GM13976 (cell line): Measurements from ENCODE around the gene CFAP73.

Experiments
- DNase-seq: peaks from one replicate; pipeline ENCODE4 v3.0.0; 2012; ENCODE audit warnings: low spot score
- in situ Hi-C: fragments of 300-500 bp; cut with MboI; formaldehyde crosslinking; loops from one replicate; pipeline ENCODE4 v1.12.0; 2022; ENCODE audit warnings: low sequenced_read_pairs, mixed read lengths, inconsistent platforms; ENCODE audit not compliant: unreplicated experiment
- TF ChIP-seq, protein P1 (sequence below): IDR thresholded peaks from 2 replicates; pipeline ENCODE4 v1.5.1; 2012; ENCODE audit warnings: borderline replicate concordance, mild to moderate bottlenecking; ENCODE audit not compliant: insufficient read depth; ENCODE audit errors: extremely low read depth, missing control alignments, control extremely low read depth

Gene CFAP73

DNA sequence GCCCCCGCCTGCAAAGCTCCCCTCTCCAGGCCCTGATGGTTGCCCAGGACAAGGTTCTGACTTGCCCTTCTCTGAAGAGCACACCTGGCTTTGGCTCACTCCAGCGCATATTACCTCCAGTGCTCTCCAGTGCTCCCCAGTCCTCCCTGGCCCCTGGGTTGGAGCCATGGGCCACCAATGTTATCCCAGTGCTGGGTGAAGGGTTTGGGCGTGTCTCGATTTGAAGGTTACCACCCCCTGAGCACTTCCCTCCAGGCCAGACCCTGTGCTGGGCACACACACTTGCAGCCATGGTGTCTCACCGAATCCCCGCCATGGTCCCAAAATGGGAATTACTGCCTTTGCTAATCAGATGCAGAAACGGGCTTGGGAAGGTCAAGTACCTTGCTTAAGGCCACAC lies 47.1 kb downstream of the CFAP73 start:
- TF ChIP-seq, protein P1, sequence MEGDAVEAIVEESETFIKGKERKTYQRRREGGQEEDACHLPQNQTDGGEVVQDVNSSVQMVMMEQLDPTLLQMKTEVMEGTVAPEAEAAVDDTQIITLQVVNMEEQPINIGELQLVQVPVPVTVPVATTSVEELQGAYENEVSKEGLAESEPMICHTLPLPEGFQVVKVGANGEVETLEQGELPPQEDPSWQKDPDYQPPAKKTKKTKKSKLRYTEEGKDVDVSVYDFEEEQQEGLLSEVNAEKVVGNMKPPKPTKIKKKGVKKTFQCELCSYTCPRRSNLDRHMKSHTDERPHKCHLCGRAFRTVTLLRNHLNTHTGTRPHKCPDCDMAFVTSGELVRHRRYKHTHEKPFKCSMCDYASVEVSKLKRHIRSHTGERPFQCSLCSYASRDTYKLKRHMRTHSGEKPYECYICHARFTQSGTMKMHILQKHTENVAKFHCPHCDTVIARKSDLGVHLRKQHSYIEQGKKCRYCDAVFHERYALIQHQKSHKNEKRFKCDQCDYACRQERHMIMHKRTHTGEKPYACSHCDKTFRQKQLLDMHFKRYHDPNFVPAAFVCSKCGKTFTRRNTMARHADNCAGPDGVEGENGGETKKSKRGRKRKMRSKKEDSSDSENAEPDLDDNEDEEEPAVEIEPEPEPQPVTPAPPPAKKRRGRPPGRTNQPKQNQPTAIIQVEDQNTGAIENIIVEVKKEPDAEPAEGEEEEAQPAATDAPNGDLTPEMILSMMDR = no peak
- in situ Hi-C loops = loop anchor here (10.0 to 25.0 kb wide), 2 partner anchors 228 to 716 kb away; partner anchors contain the start of gene SDSL
- peak; percentile 11 for DNase-seq

DNA sequence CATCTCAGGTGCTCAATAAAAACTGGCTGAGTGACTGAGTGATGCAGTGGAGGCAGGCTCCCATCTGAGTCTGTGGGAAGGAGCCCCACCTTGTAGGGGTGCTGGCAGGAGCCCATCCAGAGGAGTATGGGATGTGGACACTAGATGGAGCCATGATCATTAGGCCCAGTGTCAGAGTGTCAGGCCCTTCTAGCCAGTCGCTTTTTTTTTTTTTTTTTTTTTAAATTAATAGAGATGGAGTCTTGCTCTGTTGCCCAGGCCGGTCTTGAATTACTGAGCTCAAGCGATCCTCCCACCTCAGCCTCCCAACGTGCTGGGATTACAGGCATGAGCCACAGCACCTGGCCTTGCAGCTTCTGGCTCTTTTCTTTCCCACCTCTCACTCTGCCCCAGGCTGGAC lies 47.5 kb downstream of the CFAP73 start:
- TF ChIP-seq, protein P1 = peak; percentile 61
- in situ Hi-C loops = loop anchor here (10.0 to 25.0 kb wide), 2 partner anchors 228 to 715 kb away; partner anchors contain the start of gene SDSL
- DNase-seq = peak; percentile 90

DNA sequence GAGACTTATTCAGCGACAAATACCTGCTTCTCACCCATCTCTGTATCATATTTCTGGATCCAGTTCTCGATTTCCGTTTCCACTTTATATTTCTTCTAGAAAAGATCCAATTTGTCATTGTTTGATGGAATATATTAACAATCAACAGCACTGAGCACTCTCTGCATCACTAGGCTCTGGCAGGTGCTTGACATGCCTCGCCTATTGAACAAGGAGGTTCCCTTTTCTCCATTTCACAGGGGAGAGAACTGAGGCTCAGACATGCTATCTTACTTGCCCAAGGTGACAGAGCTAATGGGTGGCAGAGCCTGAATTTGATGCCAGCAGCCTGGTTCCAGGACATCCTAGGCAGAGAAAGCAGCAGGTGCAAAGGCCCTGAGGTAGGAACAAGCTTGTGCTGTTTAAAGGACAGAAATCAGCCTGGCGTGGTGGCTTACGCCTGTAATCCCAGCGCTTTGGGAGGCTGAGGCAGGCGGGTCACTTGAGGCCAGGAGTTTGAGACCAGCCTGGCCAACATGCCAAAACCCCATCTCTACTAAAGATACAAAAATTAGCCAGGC lies 48.1 kb downstream of the CFAP73 start:
- TF ChIP-seq, protein P1 = no peak
- in situ Hi-C loops = loop anchor here (10.0 to 25.0 kb wide), 2 partner anchors 227 to 715 kb away; partner anchors contain the start of gene SDSL

DNA sequence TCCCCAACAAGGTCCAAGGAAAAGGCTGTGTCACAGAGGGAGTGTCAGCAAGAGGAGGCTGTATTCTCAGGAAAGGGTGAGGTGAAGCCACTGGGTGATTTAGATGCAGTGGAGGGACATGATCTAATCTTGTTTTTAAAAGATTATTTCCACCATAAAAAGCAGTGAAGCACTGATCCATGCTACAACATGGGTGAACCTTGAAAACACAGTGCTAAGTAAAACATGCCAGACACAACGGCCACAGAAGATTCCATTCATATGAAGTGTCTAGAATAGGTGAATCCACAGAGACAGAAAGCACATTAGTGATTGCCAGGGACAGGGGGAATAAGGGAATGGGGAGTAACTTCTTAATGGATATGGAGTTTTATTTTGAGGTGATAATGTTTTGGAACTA lies 48.8 kb downstream of the CFAP73 start:
- TF ChIP-seq, protein P1 = no peak
- in situ Hi-C loops = loop anchor here (10.0 to 25.0 kb wide), 2 partner anchors 227 to 714 kb away; partner anchors contain the start of gene SDSL
- DNase-seq = no peak

More for the DNA sequence above, 48.1 kb downstream of the CFAP73 start:
- peak; percentile 15 for DNase-seq

DNA sequence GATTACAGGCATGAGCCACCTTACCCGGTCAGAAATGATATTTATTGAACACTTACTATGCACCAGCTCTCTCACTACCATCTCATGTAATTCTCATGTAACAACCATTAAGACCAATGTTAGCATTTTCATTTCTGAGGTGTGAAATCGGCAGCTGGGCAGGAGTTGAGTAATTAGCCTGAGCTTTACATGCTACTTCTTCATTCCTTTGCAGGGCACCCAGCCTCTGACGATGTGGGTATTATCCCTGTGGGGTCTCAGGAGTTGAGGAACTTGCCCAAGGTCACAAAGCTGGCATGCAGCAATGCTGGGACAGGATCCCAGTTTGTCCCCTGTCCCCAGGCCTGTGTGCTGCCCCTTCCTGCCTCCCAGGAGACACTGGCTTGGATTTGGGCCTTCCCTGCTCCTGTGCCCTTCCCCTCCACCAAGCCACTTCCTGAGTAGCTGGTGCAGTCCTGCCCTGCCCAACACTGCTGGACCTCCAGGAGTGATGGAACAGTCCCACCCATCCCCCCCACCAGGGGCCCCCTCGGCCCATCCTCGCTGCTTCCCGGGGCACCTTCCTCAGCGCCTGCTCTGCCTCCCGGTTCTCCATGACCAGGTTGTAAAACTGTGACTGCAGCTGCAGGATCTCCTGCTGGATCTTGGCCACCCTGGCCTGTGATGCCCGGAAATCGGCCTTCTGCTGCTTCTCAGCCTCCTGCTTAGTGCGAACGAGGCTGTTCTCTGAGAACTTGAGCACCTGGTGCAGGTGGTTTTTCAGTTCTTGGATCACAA lies 50.7 kb downstream of the CFAP73 start:
- in situ Hi-C loops = no loop called here
- TF ChIP-seq, protein P1 = no peak
- DNase-seq = peak; percentile 11

DNA sequence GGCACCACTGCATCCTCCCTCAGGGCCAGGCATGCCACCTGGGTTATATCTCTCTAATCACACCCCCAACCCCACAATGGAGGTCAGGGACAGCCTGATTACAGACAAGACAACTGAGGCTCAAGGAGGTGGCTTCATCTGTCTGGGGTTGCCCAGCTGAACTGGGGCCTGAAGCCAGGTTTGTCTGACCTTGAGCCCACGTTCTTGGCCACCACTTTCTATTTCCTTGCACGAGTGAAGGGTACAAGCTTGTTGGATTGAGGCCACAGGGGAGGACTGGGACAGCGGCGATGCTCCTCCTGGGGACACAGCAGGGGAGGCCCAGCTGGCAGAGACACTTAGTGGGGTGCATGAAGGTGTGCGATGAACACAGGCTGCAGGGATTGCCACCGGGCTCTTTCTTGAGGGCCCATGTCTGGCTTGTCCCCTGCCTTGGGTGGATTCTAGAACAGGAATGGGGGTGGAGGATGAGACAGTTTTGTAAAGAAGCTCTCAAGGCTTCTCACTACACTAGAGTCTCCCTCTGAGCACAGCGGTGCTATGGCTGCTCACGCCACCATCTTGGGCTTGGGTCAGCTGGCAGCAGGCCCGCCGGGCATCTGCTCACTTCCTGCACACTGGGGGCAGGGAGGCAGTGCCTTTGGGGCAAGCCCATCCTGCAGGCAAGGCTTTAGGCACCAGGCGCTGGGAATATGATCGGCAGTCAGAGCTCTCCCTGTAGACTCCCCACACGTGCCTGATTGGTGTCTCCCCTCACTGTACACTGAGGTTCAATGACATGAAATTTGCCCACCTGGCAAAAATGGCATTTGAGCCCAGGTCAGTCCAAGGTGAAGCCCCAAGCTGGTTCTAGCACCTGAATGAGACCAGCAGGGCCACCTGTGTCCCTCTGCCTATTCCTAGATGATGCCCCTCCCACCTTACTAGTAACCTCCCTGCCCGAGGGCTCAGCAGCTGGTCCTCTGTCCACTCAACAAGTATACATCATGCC lies 52.0 kb downstream of the CFAP73 start:
- in situ Hi-C loops = no loop called here
- TF ChIP-seq, protein P1 = no peak
- peak; percentile 17 for DNase-seq
